BJ (cell line): ENCODE results near the gene ZNF518B. TPM values are rescaled to one million over a fixed set of nuclear protein-coding genes. Genes with fewer than 3 reads are reported as not detected.

Experiments
- CTCF ChIA-PET: fragments of 350-600 bp; formaldehyde crosslinking; extraction: SDS; loops from one replicate; lab custom pipeline; 2021; ENCODE audit warnings: antibody characterized with exemption, inconsistent platforms; lab: Yijun Ruan, JAX
- POLR2A ChIA-PET: fragments of 300-600 bp; sonication (Branson Sonifier 250); formaldehyde crosslinking; extraction: SDS; loops from one replicate; lab custom pipeline; 2021; ENCODE audit warnings: antibody characterized with exemption; lab: Charles Lee
- DNase-seq: peaks from one replicate; pipeline ENCODE4 v3.0.0-alpha.2; 2011; ENCODE audit warnings: low read depth
- H3K27me3 ChIP-seq: 2 replicates; pipeline ENCODE4 v1.6.0; 2011; ENCODE audit warnings: low read length; ENCODE audit not compliant: control insufficient read depth, insufficient read depth
- H3K36me3 ChIP-seq: 2 replicates; pipeline ENCODE4 v1.5.1; 2011; ENCODE audit warnings: low read length; ENCODE audit not compliant: control insufficient read depth, insufficient read depth
- H3K4me3 ChIP-seq: 2 replicates; pipeline ENCODE4 v1.5.1; 2011; ENCODE audit warnings: low read depth, mild to moderate bottlenecking, control low read depth, low read length
- CTCF ChIP-seq: IDR thresholded peaks from 2 replicates; pipeline ENCODE4 v1.5.1; 2011; ENCODE audit warnings: low read depth, mild to moderate bottlenecking, control low read depth, inconsistent platforms, low read length, moderate library complexity; ENCODE audit not compliant: insufficient read depth
- polyA plus RNA-seq: library from polyadenylated mRNA; depleted of rRNA; stranded (reverse); fragments of >200 nt; gene quantifications from 2 replicates; pipeline ENCODE4 v1.2.3, GENCODE V29; 2011

Gene ZNF518B
- polyA plus RNA-seq, 1 experiment = 8.7 TPM

- Histone ChIP-seq H3K36me3 (peaks cover 13% of the 10 kb centered on the region), H3K4me3 (no peak overlapping the region), H3K27me3 (no peaks in the 10 kb centered on the region)
- ChIA-PET POLR2A (no interaction called here), CTCF (no interaction called here)
- TF ChIP-seq CTCF = no peak
- no peak for DNase-seq
These were observed 2.5 kb downstream of the ZNF518B start for GRCh38 chr4:10454726-10455125.

GRCh38 chr4:10454121-10454520, 3.1 kb downstream of the ZNF518B start:
- no peak overlapping the region for H3K4me3 ChIP-seq
- H3K36me3 ChIP-seq = peaks cover 13% of the 10 kb centered on the region
- H3K27me3 ChIP-seq = no peaks in the 10 kb centered on the region
- ChIA-PET CTCF (no interaction called here), POLR2A (no interaction called here)
- no peak for TF ChIP-seq CTCF
- no peak for DNase-seq

GRCh38 chr4:10448991-10449390, 8.2 kb downstream of the ZNF518B start:
- ChIA-PET POLR2A (no interaction called here), CTCF (no interaction called here)
- H3K27me3 ChIP-seq = no peaks in the 10 kb centered on the region
- no peak for TF ChIP-seq CTCF
- H3K36me3 ChIP-seq = peaks cover 15% of the 10 kb centered on the region
- no peak overlapping the region for H3K4me3 ChIP-seq
- no peak for DNase-seq

- ChIA-PET POLR2A (no interaction called here), CTCF (interaction anchor here (0.7 to 1.3 kb wide), 2 partner anchors 10 to 18 kb away, joined by 3 read pairs; no protein-coding TSS in a partner anchor)
- Histone ChIP-seq H3K4me3 (no peak overlapping the region), H3K27me3 (no peaks in the 10 kb centered on the region), H3K36me3 (peaks cover 9% of the 10 kb centered on the region)
- DNase-seq = no peak
- no peak for TF ChIP-seq CTCF
These were observed 14.2 kb downstream of the ZNF518B start for GRCh38 chr4:10442976-10443375.

- no peak for DNase-seq
- H3K4me3 ChIP-seq = no peak overlapping the region
- H3K36me3 ChIP-seq = peaks cover 7% of the 10 kb centered on the region
- ChIA-PET CTCF (no interaction called here), POLR2A (no interaction called here)
- no peak for TF ChIP-seq CTCF
- H3K27me3 ChIP-seq = no peaks in the 10 kb centered on the region
These were observed 15.7 kb downstream of the ZNF518B start for GRCh38 chr4:10441512-10441911.
